HFF-Myc (cell line): Measurements from ENCODE around the gene ARL5C.

ENCODE experiments used
- DNase-seq: peaks from one replicate; pipeline ENCODE4 v3.0.0-alpha.2; 2011; ENCODE audit warnings: low read depth; ENCODE audit errors: extremely low read depth
- H3K4me3 ChIP-seq: replicated peaks from 2 replicates; pipeline ENCODE4 v1.5.1; 2011; ENCODE audit warnings: low read depth, mild to moderate bottlenecking, control low read depth, low read length
- CTCF ChIP-seq: IDR thresholded peaks from 2 replicates; pipeline ENCODE4 v1.5.1; 2012; ENCODE audit warnings: mild to moderate bottlenecking, low read depth, low read length, control low read depth; ENCODE audit errors: missing control alignments

ARL5C gene

GRCh38 chr17:39208893-39209292 is 42.9 kb upstream of the ARL5C start:
- no peak for DNase-seq
- H3K4me3 ChIP-seq = no peak overlapping the region
- TF ChIP-seq CTCF = no peak

- no peak for TF ChIP-seq CTCF
- H3K4me3 ChIP-seq = no peak overlapping the region
- no peak for DNase-seq
These were observed 42.2 kb upstream of the ARL5C start for GRCh38 chr17:39208136-39208535.

DNA sequence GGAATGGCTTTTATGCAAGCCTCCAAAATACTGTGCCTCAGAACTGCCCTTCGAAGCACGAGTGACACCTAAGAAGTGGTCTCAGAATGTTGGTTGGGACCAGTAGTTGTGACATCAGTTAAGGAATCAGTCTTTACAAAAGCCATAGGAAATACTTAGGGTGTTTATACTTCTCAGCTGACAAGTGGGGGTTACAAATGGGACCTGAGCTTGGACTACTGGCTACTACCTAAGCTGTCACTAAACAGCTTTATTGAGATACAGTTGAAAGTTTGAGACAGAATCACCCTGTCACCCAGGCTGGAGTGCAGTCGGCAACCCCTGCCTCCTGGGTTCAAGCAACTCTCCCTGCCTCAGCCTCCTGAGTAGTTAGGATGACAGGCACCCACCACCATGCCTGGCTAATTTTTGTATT is 39.2 kb upstream of the ARL5C start:
- DNase-seq = no peak
- TF ChIP-seq CTCF = no peak
- no peak overlapping the region for H3K4me3 ChIP-seq

DNA sequence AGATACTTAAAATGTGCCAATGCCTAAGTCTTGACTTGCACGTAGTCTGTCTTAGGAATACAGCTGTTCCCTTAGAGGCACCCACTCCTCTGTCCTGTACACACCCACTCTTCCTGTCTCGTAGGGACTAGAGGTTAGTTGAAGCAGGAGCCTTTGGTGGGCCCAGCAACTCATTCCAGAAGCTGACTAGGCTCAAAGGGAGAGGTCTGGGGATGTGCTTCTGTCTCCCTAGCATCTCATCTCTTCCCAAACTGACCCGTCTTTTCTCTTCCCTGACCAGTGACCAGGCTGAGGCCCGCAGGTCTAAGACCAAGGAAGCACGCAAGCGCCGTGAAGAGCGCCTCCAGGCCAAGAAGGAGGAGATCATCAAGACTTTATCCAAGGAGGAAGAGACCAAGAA is 38.3 kb upstream of the ARL5C start:
- no peak for TF ChIP-seq CTCF
- DNase-seq = no peak
- H3K4me3 ChIP-seq = no peak overlapping the region

GRCh38 chr17:39200957-39201510 is 35.1 kb upstream of the ARL5C start:
- TF ChIP-seq CTCF = no peak
- peak overlapping the region; percentile 93 for H3K4me3 ChIP-seq
- DNase-seq = no peak

GRCh38 chr17:39200070-39200879 is 34.3 kb upstream of the ARL5C start, which contains the start of gene RPL19:
RPL19 (plus strand) TSS chr17:39200283; CDS start chr17:39200345, 62 bp downstream.
- TF ChIP-seq CTCF = no peak
- peak within 1 kb of the TSS; percentile 93 for H3K4me3 ChIP-seq
- DNase-seq = no peak

- peak overlapping the region; percentile 93 for H3K4me3 ChIP-seq
- peak; percentile 94 for DNase-seq
- TF ChIP-seq CTCF = no peak
These were observed 33.8 kb upstream of the ARL5C start for GRCh38 chr17:39199820-39200069.
